ENCODE data around the gene KIDINS220. TPM values are rescaled to one million over a fixed set of nuclear protein-coding genes. Genes with fewer than 3 reads are reported as not detected.

Gene KIDINS220
- total and polyA plus RNA-seq, 9 of the 15 experiments (the other 6 are each of a cell fraction or from before 2014, with no cell fraction given): 15.2 to 48.0 (median 34.4) TPM

DNA sequence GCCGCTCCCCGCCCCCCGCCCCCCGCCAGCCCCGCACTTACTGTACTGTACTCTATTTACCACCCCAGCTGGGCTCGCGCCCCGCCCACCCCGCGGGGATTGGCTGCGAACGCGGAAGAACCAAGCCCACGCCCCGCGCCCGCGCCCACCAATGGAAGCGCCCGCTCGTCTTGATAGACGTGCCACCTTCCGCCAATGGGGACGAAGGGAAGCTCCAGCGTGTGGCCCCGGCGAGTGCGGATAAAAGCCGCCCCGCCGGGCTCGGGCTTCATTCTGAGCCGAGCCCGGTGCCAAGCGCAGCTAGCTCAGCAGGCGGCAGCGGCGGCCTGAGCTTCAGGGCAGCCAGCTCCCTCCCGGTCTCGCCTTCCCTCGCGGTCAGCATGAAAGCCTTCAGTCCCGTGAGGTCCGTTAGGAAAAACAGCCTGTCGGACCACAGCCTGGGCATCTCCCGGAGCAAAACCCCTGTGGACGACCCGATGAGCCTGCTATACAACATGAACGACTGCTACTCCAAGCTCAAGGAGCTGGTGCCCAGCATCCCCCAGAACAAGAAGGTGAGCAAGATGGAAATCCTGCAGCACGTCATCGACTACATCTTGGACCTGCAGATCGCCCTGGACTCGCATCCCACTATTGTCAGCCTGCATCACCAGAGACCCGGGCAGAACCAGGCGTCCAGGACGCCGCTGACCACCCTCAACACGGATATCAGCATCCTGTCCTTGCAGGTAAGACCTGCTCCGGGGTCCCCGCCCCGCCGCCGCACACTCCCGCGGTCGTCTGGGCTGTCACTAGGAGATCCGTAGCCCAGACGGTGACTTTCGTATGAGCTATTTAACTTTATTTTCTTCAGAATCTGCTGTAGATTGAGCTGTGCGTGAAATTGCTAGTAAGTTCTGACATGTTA is 155.4 kb downstream of the KIDINS220 start, which contains the start of gene ID2 (continued):
- TF ChIP-seq CUX1 (CRISPR knock-in tag; IDR thresholded peaks at IDR 0.05) (no peak), RERE (CRISPR knock-in tag; IDR thresholded peaks at IDR 0.05; ENCODE audit: borderline replicate concordance) (no peak), RBM22 (IDR thresholded peaks at IDR 0.05; ENCODE audit: low read depth, low read length, poor library complexity, severe bottlenecking) (peak; percentile 96), KLF6 (CRISPR knock-in tag; IDR thresholded peaks at IDR 0.05; ENCODE audit: borderline replicate concordance) (no peak), SRSF7 (optimal IDR thresholded peaks at IDR 0.05; ENCODE audit: low read depth, low read length) (no peak), XRCC3 (IDR thresholded peaks at IDR 0.05) (no peak), ZNF277 (CRISPR knock-in tag; IDR thresholded peaks at IDR 0.05; ENCODE audit: borderline replicate concordance) (no peak), U2AF1 (optimal IDR thresholded peaks at IDR 0.05; ENCODE audit: low read depth, low read length) (no peak)
- TF ChIP-seq, protein P1, sequence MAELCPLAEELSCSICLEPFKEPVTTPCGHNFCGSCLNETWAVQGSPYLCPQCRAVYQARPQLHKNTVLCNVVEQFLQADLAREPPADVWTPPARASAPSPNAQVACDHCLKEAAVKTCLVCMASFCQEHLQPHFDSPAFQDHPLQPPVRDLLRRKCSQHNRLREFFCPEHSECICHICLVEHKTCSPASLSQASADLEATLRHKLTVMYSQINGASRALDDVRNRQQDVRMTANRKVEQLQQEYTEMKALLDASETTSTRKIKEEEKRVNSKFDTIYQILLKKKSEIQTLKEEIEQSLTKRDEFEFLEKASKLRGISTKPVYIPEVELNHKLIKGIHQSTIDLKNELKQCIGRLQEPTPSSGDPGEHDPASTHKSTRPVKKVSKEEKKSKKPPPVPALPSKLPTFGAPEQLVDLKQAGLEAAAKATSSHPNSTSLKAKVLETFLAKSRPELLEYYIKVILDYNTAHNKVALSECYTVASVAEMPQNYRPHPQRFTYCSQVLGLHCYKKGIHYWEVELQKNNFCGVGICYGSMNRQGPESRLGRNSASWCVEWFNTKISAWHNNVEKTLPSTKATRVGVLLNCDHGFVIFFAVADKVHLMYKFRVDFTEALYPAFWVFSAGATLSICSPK (IDR thresholded peaks at IDR 0.05; ENCODE audit: borderline replicate concordance): no peak

Data from K562 (cell line).